ENCODE measurements around the gene MCUR1. TPM values are rescaled to one million over a fixed set of nuclear protein-coding genes. Genes with fewer than 3 reads are reported as not detected.

MCUR1 gene
- total and polyA plus RNA-seq, 9 of the 15 experiments (the other 6 are each of a cell fraction or from before 2014, with no cell fraction given), result 5.1 to 60.2 (median 41.4) TPM

- TF ChIP-seq HMGXB4 (CRISPR knock-in tag; IDR thresholded peaks at IDR 0.05) (no peak), MGA (IDR thresholded peaks at IDR 0.05) (peak; percentile 84), TCFL5 (CRISPR knock-in tag; conservative IDR thresholded peaks at IDR 0.05) (no peak), STAG1 (CRISPR knock-in tag; IDR thresholded peaks at IDR 0.05; ENCODE audit: borderline replicate concordance) (no peak), FOXP4 (CRISPR knock-in tag; IDR thresholded peaks at IDR 0.05; ENCODE audit: borderline replicate concordance) (no peak), PYGO2 (tag; IDR thresholded peaks at IDR 0.05) (no peak; the same call in 1 of the 2 replicates), NONO (IDR thresholded peaks at IDR 0.05; ENCODE audit: low read depth in 2 of 2, low read length in 1 of 2) (peak; percentile 86 to 94), LARP7 (IDR thresholded peaks at IDR 0.05) (no peak), FOXA3 (CRISPR knock-in tag; conservative IDR thresholded peaks at IDR 0.05 in 1 of 2, IDR thresholded peaks at IDR 0.05 in 1 of 2) (0 out of 4 replicates have a peak, but pooled peaks of 1 of the 2 experiments have one; percentile 28), ZNF717 (CRISPR knock-in tag; IDR thresholded peaks at IDR 0.05) (no peak), PCBP1 (IDR thresholded peaks at IDR 0.05; ENCODE audit: low read depth, low read length, poor library complexity, severe bottlenecking) (no peak)
Measured at GRCh38 chr6:13814176-13814937, at the start of gene MCUR1 (continued).

Data from K562 (cell line).